ENCODE data around the gene ASIC3.

Gene ASIC3

DNA sequence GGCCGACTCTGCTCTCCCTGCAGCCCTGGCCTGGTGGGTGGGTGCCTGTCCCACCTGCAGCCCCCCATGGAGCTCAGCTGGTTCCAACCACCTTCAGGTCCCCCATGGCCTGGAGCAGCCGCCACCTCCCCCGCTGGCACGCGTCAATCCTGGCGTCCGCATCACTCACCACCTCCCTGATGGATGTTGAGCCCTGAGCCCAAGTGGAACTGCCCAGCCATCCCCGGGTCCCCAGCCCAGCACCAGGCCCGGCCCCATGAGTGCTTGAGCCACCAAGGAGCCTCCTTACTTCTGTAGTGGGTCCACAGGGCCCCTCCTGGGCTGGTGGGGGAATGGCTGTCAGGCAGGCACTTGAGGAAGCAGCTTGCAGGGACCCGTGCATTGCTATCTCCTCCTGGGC, 52.6 kb downstream of the ASIC3 start:
- in situ Hi-C loops (cut with HindIII; ENCODE audit: low sequenced_read_pairs), result no loop called here

DNA sequence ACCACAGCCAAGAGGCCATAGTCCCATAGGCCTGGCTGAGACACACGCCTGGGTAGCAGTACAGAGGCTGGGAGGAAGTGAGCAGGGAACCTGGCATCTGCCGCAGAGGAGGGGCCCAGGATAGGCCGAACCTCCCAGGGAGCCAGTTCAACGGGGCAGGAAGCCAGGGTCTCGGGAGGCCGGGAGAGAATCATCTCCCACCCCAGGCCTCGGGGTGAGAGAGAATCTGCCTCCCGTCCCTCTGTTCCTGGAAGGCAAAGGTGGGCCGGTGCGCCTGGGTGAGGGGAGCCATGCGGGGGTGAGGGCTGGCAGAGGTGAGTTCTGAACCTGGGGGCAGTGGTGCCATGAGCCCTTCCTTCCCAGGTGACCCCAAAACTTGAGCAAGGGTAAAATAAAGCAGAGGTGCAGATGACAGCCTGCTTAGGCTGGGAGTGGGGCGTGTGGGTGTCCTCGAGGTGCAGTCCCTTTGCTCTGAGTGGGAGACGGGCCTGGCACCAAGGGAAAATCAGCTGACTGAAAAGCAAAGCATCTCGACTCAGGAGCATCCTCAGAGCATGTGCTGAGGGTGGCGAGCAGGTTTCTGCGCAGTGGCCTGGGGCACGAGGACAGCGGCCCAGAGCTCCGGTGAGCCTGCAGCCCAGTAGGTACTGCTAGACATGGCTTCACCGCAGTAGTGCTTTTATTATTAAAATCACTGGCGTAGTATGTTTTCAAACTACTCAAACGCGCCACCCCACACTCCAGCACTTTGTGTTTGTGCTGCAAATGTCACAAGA, 53.5 kb downstream of the ASIC3 start:
- in situ Hi-C loops (cut with HindIII; ENCODE audit: low sequenced_read_pairs), result no loop called here
